Natural killer cell treated with Interleukin-12 subunit alpha and Interleukin-12 subunit beta and Interleukin-15 and Interleukin-18, amount 100 ng/mL, for 72 hours (primary cell): ENCODE data around the gene OR2M3. TPM values are rescaled to one million over a fixed set of nuclear protein-coding genes. Genes with fewer than 3 reads are reported as not detected.
A peak's percentile ranks its signal among the peaks of the same experiment; 100 is the strongest.

Experiments used
- ATAC-seq, 2 donors: fragments of 150-1000 bp; cut with Tn5 transposase in 1 of 2; sonication (Bioruptor Pico), chemical (Tn5 transposase) in 1 of 2; 2 replicates each; pipeline ENCODE4 v1.10.0; 2021
- DNase-seq: peaks from one replicate; pipeline ENCODE4 v3.0.0; 2022; ENCODE audit warnings: low spot score
- H3K27ac Mint-ChIP-seq, 2 donors: 1 replicate in 1 of 2; 2 replicates in 1 of 2; pipeline ENCODE4 v1.8.0; 2022; ENCODE audit warnings: mixed read lengths in 2 of 2, mild to moderate bottlenecking in 1 of 2, moderate library complexity in 1 of 2
- H3K27me3 Mint-ChIP-seq, 2 donors: 1 replicate in 1 of 2; 2 replicates in 1 of 2; pipeline ENCODE4 v1.8.0; 2022; ENCODE audit warnings: mixed read lengths in 2 of 2
- H3K36me3 Mint-ChIP-seq: one replicate; pipeline ENCODE4 v1.8.0; 2022; ENCODE audit warnings: mixed read lengths
- H3K4me1 Mint-ChIP-seq, 2 donors: 1 replicate in 1 of 2; 2 replicates in 1 of 2; pipeline ENCODE4 v1.8.0; 2022; ENCODE audit warnings: low read depth in 2 of 2, mixed read lengths in 2 of 2, mild to moderate bottlenecking in 1 of 2
- H3K4me3 Mint-ChIP-seq: one replicate; pipeline ENCODE4 v1.8.0; 2022; ENCODE audit warnings: mixed read lengths
- H3K9me3 Mint-ChIP-seq: 2 replicates; pipeline ENCODE4 v1.8.0; 2022; ENCODE audit warnings: mixed read lengths
- total RNA-seq, 2 donors: library from RNA; stranded (reverse); gene quantifications; one replicate each; pipeline ENCODE4 v1.2.3, GENCODE V29; 2022

OR2M3 gene
- total RNA-seq: not detected

GRCh38 chr1:248196965-248197364 is at the start of gene OR2M3:
TSS of gene OR2M3 (plus strand) at chr1:248197265. CDS start at chr1:248203068, 5,803 bp downstream.
- H3K9me3 Mint-ChIP-seq: peaks cover 14% of the 10 kb centered on the region
- H3K4me1 Mint-ChIP-seq: no peaks in the 10 kb centered on the region
- no peaks in the 10 kb centered on the region for H3K36me3 Mint-ChIP-seq
- H3K27ac Mint-ChIP-seq: no peak within 1 kb of the TSS
- H3K4me3 Mint-ChIP-seq: no peak within 1 kb of the TSS
- no peak for ATAC-seq
- DNase-seq: no peak
- no peaks in the 10 kb centered on the region for H3K27me3 Mint-ChIP-seq

DNA sequence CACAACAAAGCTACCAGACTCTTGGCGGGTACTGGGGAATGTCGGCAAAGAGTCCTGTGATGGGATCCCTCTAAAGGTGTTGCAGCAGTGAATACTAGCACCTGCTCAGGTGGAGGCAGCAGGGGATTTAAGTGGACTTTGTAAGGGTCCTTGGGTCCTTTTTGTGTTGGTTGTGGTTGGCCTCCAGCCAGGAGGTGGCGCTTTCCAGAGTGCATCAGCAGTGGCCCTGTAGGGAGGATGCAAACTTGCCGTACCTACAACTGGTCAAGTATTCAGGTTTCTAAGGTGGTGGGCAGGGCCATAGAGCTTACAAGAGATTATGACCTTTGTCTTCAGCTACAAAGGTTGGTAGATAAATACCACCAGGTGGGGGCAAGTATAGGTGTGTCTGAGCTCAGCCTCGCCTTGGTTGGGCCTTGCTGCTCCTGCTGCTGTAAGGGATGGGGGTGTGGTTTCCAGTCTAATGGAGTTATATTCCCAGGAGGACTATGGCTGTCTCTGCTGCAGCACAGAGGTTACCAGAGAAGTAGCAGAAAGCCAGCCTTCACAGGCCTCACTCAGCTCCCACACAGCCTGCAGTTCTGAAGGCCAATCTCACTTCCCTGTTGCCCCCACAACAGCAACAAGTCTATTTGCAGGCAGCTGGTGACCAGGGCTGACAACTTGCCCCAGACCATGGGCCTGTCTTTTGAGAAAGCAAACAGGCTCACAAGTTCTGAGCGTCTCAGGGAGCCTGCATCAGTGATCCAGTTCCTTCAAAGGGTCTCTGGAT is 44.8 kb upstream of the OR2M3 start:
- no peaks in the 10 kb centered on the region for H3K27me3 Mint-ChIP-seq
- no peaks in the 10 kb centered on the region for H3K4me1 Mint-ChIP-seq
- no peak overlapping the region for H3K4me3 Mint-ChIP-seq
- ATAC-seq: no peak
- no peak overlapping the region for H3K27ac Mint-ChIP-seq
- peaks cover 14% of the 10 kb centered on the region for H3K9me3 Mint-ChIP-seq
- H3K36me3 Mint-ChIP-seq: no peaks in the 10 kb centered on the region
- no peak for DNase-seq

GRCh38 chr1:248155927-248156326 is 41.1 kb upstream of the OR2M3 start:
- H3K4me1 Mint-ChIP-seq: no peaks in the 10 kb centered on the region
- H3K27ac Mint-ChIP-seq: no peak overlapping the region
- no peaks in the 10 kb centered on the region for H3K36me3 Mint-ChIP-seq
- no peaks in the 10 kb centered on the region for H3K27me3 Mint-ChIP-seq
- peaks cover 3% of the 10 kb centered on the region for H3K9me3 Mint-ChIP-seq
- ATAC-seq (no peak), DNase-seq (no peak)
- H3K4me3 Mint-ChIP-seq: no peak overlapping the region

GRCh38 chr1:248158758-248159157 is 38.3 kb upstream of the OR2M3 start:
- Mint-ChIP-seq H3K27ac (no peak overlapping the region), H3K27me3 (no peaks in the 10 kb centered on the region), H3K4me1 (no peaks in the 10 kb centered on the region), H3K9me3 (peaks cover 3% of the 10 kb centered on the region), H3K4me3 (no peak overlapping the region), H3K36me3 (no peaks in the 10 kb centered on the region)
- no peak for DNase-seq
- ATAC-seq: no peak

- no peak for ATAC-seq
- no peaks in the 10 kb centered on the region for H3K4me1 Mint-ChIP-seq
- H3K4me3 Mint-ChIP-seq: no peak overlapping the region
- no peaks in the 10 kb centered on the region for H3K36me3 Mint-ChIP-seq
- no peak for DNase-seq
- no peaks in the 10 kb centered on the region for H3K27me3 Mint-ChIP-seq
- H3K9me3 Mint-ChIP-seq: peaks cover 9% of the 10 kb centered on the region
- no peak overlapping the region for H3K27ac Mint-ChIP-seq
These were observed 33.0 kb upstream of the OR2M3 start for GRCh38 chr1:248164031-248164430.

DNA sequence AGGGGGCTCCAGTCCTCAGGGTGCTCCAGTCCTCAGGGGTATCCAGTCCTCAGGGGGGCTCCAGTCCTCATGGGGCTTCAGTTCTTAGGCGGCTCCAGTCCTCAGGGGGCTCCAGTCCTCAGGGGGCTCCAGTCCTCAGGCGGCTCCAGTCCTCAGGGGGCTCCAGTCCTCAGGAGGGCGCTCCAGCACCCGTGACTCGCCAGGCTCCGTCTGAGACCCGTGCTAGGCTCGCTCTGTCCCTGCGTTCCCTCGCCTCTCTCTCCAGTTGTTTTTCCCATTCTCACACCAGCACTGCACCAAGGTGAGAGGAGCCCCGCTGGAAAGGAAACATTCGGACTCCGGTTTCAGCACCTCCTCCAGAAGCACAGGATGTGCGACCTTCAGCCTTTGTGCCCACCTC is 31.9 kb upstream of the OR2M3 start:
- H3K4me1 Mint-ChIP-seq: no peaks in the 10 kb centered on the region

GRCh38 chr1:248174521-248174920 is 22.5 kb upstream of the OR2M3 start, which contains the start of gene OR2M2:
TSS of gene OR2M2 (plus strand) at chr1:248174821. CDS start at chr1:248179986, 5,165 bp downstream.
- H3K4me3 Mint-ChIP-seq: no peak within 1 kb of the TSS
- H3K27me3 Mint-ChIP-seq: no peaks in the 10 kb centered on the region
- H3K27ac Mint-ChIP-seq: no peak within 1 kb of the TSS
- ATAC-seq (no peak), DNase-seq (no peak)
- H3K9me3 Mint-ChIP-seq: no peaks in the 10 kb centered on the region
- H3K4me1 Mint-ChIP-seq: no peaks in the 10 kb centered on the region
- no peaks in the 10 kb centered on the region for H3K36me3 Mint-ChIP-seq

More for the DNA sequence above, 31.9 kb upstream of the OR2M3 start:
- Mint-ChIP-seq H3K4me3 (no peak overlapping the region), H3K27me3 (no peaks in the 10 kb centered on the region), H3K27ac (no peak overlapping the region), H3K36me3 (no peaks in the 10 kb centered on the region), H3K9me3 (peaks cover 5% of the 10 kb centered on the region)
- no peak for DNase-seq
- ATAC-seq: no peak

DNA sequence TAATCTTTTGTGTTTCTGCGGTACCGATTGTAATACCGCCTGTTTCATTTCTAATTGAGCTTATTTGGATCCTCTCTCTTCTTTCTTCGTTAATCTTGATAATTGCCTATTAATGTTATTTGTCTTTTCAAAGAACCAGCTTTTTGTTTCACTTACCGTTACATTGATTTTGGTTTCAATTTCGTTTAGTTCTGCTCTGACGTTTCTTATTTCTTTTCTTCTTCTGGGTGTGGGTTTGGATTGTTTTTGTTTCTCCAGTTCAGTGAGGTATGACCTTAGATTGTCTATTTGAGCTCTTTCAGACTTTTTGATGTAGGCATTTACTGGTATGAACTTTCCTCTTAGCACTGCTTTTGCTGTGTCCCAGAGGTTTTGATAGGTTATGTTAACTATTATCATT is 13.1 kb upstream of the OR2M3 start:
- H3K4me1 Mint-ChIP-seq: no peaks in the 10 kb centered on the region
- peaks cover 33% of the 10 kb centered on the region for H3K9me3 Mint-ChIP-seq
- no peaks in the 10 kb centered on the region for H3K27me3 Mint-ChIP-seq

GRCh38 chr1:248187363-248187762 is 9.7 kb upstream of the OR2M3 start:
- H3K27ac Mint-ChIP-seq: no peak overlapping the region
- DNase-seq: no peak
- no peak overlapping the region for H3K4me3 Mint-ChIP-seq
- peaks cover 5% of the 10 kb centered on the region for H3K36me3 Mint-ChIP-seq
- ATAC-seq: no peak
- H3K4me1 Mint-ChIP-seq: no peaks in the 10 kb centered on the region
- H3K27me3 Mint-ChIP-seq: no peaks in the 10 kb centered on the region
- H3K9me3 Mint-ChIP-seq: peaks cover 34% of the 10 kb centered on the region

More for the DNA sequence above, 13.1 kb upstream of the OR2M3 start:
- Mint-ChIP-seq H3K4me3 (no peak overlapping the region), H3K36me3 (no peaks in the 10 kb centered on the region), H3K27ac (no peak overlapping the region)
- no peak for DNase-seq
- no peak for ATAC-seq

GRCh38 chr1:248189026-248189425 is 8.0 kb upstream of the OR2M3 start:
- no peak overlapping the region for H3K27ac Mint-ChIP-seq
- H3K4me3 Mint-ChIP-seq: no peak overlapping the region

DNA sequence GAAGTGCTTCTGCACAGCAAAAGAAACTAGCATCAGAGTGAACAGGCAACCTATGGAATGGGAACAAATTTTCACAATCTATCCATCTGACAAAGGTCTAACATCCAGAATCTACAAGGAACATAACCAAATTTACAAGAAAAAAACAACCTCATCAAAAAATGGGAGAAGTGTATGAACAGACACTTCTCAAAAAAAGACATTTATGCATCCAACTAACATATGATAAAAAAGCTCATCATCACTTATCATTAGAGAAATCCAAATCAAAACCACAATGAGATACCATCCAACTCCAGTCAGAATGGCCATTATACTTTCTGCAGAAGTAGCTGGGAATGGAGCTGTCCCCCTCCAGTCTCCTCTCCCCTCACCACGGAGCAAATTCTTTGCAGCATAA is 2.9 kb upstream of the OR2M3 start:
- peaks cover 28% of the 10 kb centered on the region for H3K9me3 Mint-ChIP-seq
- H3K27ac Mint-ChIP-seq: no peak overlapping the region
- no peaks in the 10 kb centered on the region for H3K4me1 Mint-ChIP-seq
- DNase-seq (no peak), ATAC-seq (no peak)
- H3K36me3 Mint-ChIP-seq: peaks cover 5% of the 10 kb centered on the region
- H3K4me3 Mint-ChIP-seq: no peak overlapping the region
- no peaks in the 10 kb centered on the region for H3K27me3 Mint-ChIP-seq

More at GRCh38 chr1:248189026-248189425, 8.0 kb upstream of the OR2M3 start:
- Mint-ChIP-seq H3K27me3 (no peaks in the 10 kb centered on the region), H3K4me1 (no peaks in the 10 kb centered on the region), H3K36me3 (peaks cover 5% of the 10 kb centered on the region), H3K9me3 (peaks cover 34% of the 10 kb centered on the region)
- DNase-seq: no peak
- ATAC-seq: no peak

- DNase-seq: no peak
- Mint-ChIP-seq H3K9me3 (peaks cover 10% of the 10 kb centered on the region), H3K4me1 (no peaks in the 10 kb centered on the region), H3K27me3 (no peaks in the 10 kb centered on the region), H3K36me3 (no peaks in the 10 kb centered on the region), H3K27ac (no peak overlapping the region), H3K4me3 (no peak overlapping the region)
- ATAC-seq: no peak
These were observed 18.8 kb downstream of the OR2M3 start for GRCh38 chr1:248215880-248216279.

DNA sequence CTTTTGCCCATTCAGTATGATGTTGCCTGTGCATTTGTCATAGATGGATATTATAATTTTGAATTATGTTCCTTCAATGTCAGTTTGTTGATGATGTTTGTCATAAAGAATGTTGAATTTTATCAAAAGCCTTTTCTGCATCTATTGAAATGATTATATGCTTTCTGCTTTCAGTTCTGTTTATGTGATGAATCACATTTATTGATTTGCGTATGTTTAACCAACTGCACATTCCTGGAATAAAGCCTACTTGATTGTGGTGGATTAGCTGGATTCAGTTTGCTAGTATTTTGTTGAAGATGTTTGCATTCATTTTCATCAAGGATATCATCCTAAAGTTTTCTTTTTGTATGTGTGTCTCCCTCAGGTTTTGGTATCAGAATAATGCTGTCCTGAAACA is 28.5 kb downstream of the OR2M3 start:
- Mint-ChIP-seq H3K36me3 (no peaks in the 10 kb centered on the region), H3K27ac (no peak overlapping the region), H3K27me3 (no peaks in the 10 kb centered on the region), H3K9me3 (peaks cover 15% of the 10 kb centered on the region), H3K4me3 (no peak overlapping the region), H3K4me1 (no peaks in the 10 kb centered on the region)
- DNase-seq (no peak), ATAC-seq (no peak)

GRCh38 chr1:248229360-248229908 is 32.4 kb downstream of the OR2M3 start:
- H3K27ac Mint-ChIP-seq: no peak overlapping the region
- H3K36me3 Mint-ChIP-seq: no peaks in the 10 kb centered on the region
- no peak for DNase-seq
- ATAC-seq: peak in 1 of 2 donors; percentile 28
- no peaks in the 10 kb centered on the region for H3K4me1 Mint-ChIP-seq
- no peaks in the 10 kb centered on the region for H3K27me3 Mint-ChIP-seq
- no peak overlapping the region for H3K4me3 Mint-ChIP-seq
- H3K9me3 Mint-ChIP-seq: peaks cover 13% of the 10 kb centered on the region
